H1 (cell line): ENCODE measurements around the gene KCNJ16. TPM values are rescaled to one million over a fixed set of nuclear protein-coding genes. Genes with fewer than 3 reads are reported as not detected.

ENCODE experiments used
- CTCF ChIA-PET: fragments of 300-600 bp; sonication (Branson Sonifier 250); formaldehyde crosslinking; loops from one replicate; lab custom pipeline; 2021; ENCODE audit not compliant: partially characterized antibody; lab: Charles Lee
- POLR2A ChIA-PET: fragments of 300-600 bp; sonication (Branson Sonifier 250); formaldehyde crosslinking; loops from one replicate; lab custom pipeline; 2021; ENCODE audit warnings: inconsistent platforms; ENCODE audit not compliant: partially characterized antibody; lab: Charles Lee
- DNase-seq, 2 experiments: peaks; one replicate each; pipeline versions ENCODE4 v3.0.0 to v3.0.0-alpha.2; 2010 to 2022; ENCODE audit warnings: low spot score in 2 of 2, low read depth in 1 of 2, mixed read lengths in 1 of 2
- FAIRE-seq: peaks from 2 replicates; lab custom pipeline; 2011; peaks lifted over from hg19 to GRCh38; lab: Jason Lieb, UNC
- H2AFZ ChIP-seq: 2 replicates; pipeline ENCODE4 v1.8.1; 2012; ENCODE audit warnings: low read length, inconsistent platforms
- H2AK5ac ChIP-seq: 2 replicates; pipeline ENCODE4 v1.6.1; 2013; ENCODE audit warnings: low read depth, low read length
- H2BK120ac ChIP-seq: replicated peaks from 2 replicates; pipeline ENCODE3; 2013; ENCODE audit warnings: low read depth, low read length, inconsistent platforms
- H2BK12ac ChIP-seq: 2 replicates; pipeline ENCODE4 v1.6.1; 2013; ENCODE audit warnings: low read depth, low read length
- H2BK15ac ChIP-seq: 2 replicates; pipeline ENCODE4 v1.6.1; 2013; ENCODE audit warnings: low read length
- H2BK20ac ChIP-seq: 2 replicates; pipeline ENCODE4 v1.6.1; 2013; ENCODE audit warnings: low read length
- H2BK5ac ChIP-seq: 2 replicates; pipeline ENCODE4 v1.6.1; 2013; ENCODE audit warnings: low read depth, low read length
- H3K14ac ChIP-seq: 2 replicates; pipeline ENCODE4 v1.6.1; 2013; ENCODE audit warnings: inconsistent platforms; ENCODE audit not compliant: insufficient read length
- H3K18ac ChIP-seq: 2 replicates; pipeline ENCODE4 v1.6.1; 2013; ENCODE audit warnings: low read length; ENCODE audit errors: extremely low read depth
- H3K23ac ChIP-seq: 2 replicates; pipeline ENCODE4 v1.6.1; 2013; ENCODE audit warnings: inconsistent platforms; ENCODE audit not compliant: insufficient read length
- H3K23me2 ChIP-seq: 2 replicates; pipeline ENCODE4 v1.6.1; 2013; ENCODE audit warnings: low read depth, low read length
- H3K27ac ChIP-seq: 2 replicates; pipeline ENCODE4 v1.6.1; 2011; ENCODE audit warnings: low read depth, low read length, inconsistent platforms
- H3K27me3 ChIP-seq, 4 experiments: replicated peaks in 1 of 4; 1 replicate in 1 of 4; 2 replicates in 3 of 4; pipeline versions ENCODE4 v1.6.1 to v1.8.1; 2011 to 2013; ENCODE audit warnings: low read length in 3 of 4, mild to moderate bottlenecking in 3 of 4, inconsistent platforms in 2 of 4, mixed read lengths in 2 of 4, moderate library complexity in 1 of 4; ENCODE audit not compliant: control insufficient read depth in 3 of 4, insufficient read depth in 3 of 4; ENCODE audit errors: extremely low read depth in 1 of 4
- H3K36me3 ChIP-seq, 4 experiments: 2 replicates each; pipeline versions ENCODE4 v1.6.1 to v1.8.1; 2011 to 2013; ENCODE audit warnings: mild to moderate bottlenecking in 4 of 4, low read length in 3 of 4, moderate library complexity in 2 of 4, control low read depth in 1 of 4, inconsistent platforms in 1 of 4; ENCODE audit not compliant: insufficient read depth in 4 of 4, control insufficient read depth in 2 of 4
- H3K4ac ChIP-seq: replicated peaks from 2 replicates; pipeline ENCODE3; 2013; ENCODE audit warnings: low read length, low read depth, mixed read lengths, inconsistent platforms; ENCODE audit not compliant: insufficient read length
- H3K4me1 ChIP-seq, 4 experiments: replicated peaks in 1 of 4; 1 replicate in 1 of 4; 2 replicates in 3 of 4; pipeline versions ENCODE4 v1.6.1 to v1.8.1; 2011 to 2013; ENCODE audit warnings: low read length in 3 of 4, inconsistent platforms in 2 of 4, mixed read lengths in 1 of 4; ENCODE audit not compliant: insufficient read depth in 4 of 4, control insufficient read depth in 3 of 4
- H3K4me2 ChIP-seq, 2 experiments: 2 replicates each; pipeline versions ENCODE4 v1.6.1 to v1.8.1; 2011 to 2013; ENCODE audit warnings: low read depth in 2 of 2, low read length in 2 of 2, control low read depth in 1 of 2, inconsistent platforms in 1 of 2, mild to moderate bottlenecking in 1 of 2; ENCODE audit not compliant: insufficient read depth in 1 of 2
- H3K4me3 ChIP-seq, 4 experiments: fragments of 200-600, 300-600 bp in 1 of 4; sonication (generic), shearing (Covaris generic), sonication (Bioruptor Twin) in 1 of 4; 2 replicates each; pipeline versions ENCODE4 v1.5.1 to v1.8.1; 2011 to 2016; ENCODE audit warnings: low read length in 4 of 4, low read depth in 3 of 4, control low read depth in 2 of 4, inconsistent platforms in 2 of 4, mild to moderate bottlenecking in 2 of 4, mixed read lengths in 1 of 4, moderate library complexity in 1 of 4; ENCODE audit not compliant: insufficient read depth in 2 of 4; ENCODE audit errors: extremely low read depth in 1 of 4
- H3K56ac ChIP-seq: replicated peaks from 2 replicates; pipeline ENCODE3; 2013; ENCODE audit warnings: low read depth, mild to moderate bottlenecking, mixed read lengths, low read length, inconsistent platforms; ENCODE audit not compliant: insufficient read length
- H3K79me1 ChIP-seq: 2 replicates; pipeline ENCODE4 v1.6.1; 2013; ENCODE audit warnings: low read depth, low read length, control low read depth
- H3K79me2 ChIP-seq, 2 experiments: 2 replicates each; pipeline versions ENCODE4 v1.6.1 to v1.8.1; 2012 to 2013; ENCODE audit warnings: low read length in 2 of 2, mild to moderate bottlenecking in 2 of 2, inconsistent platforms in 1 of 2; ENCODE audit not compliant: insufficient read depth in 2 of 2, control insufficient read depth in 1 of 2
- H3K9ac ChIP-seq, 4 experiments: replicated peaks in 1 of 4; 1 replicate in 1 of 4; 2 replicates in 3 of 4; pipeline versions ENCODE4 v1.6.1 to v1.8.1; 2011 to 2013; ENCODE audit warnings: low read depth in 3 of 4, low read length in 3 of 4, control low read depth in 2 of 4, mild to moderate bottlenecking in 2 of 4, moderate library complexity in 2 of 4, inconsistent platforms in 1 of 4; ENCODE audit errors: extremely low read depth in 1 of 4
- H3K9me3 ChIP-seq, 2 experiments: 2 replicates each; pipeline versions ENCODE4 v1.6.1 to v1.8.1; 2012 to 2013; ENCODE audit warnings: mild to moderate bottlenecking in 2 of 2, moderate library complexity in 2 of 2, control low read depth in 1 of 2, inconsistent platforms in 1 of 2, low read depth in 1 of 2, low read length in 1 of 2, mixed read lengths in 1 of 2; ENCODE audit not compliant: insufficient read depth in 2 of 2
- H4K20me1 ChIP-seq, 2 experiments: replicated peaks in 1 of 2; 2 replicates each; pipeline versions ENCODE3 to v1.8.1; 2011 to 2013; ENCODE audit warnings: inconsistent platforms in 2 of 2, low read length in 2 of 2, mild to moderate bottlenecking in 1 of 2; ENCODE audit not compliant: insufficient read depth in 2 of 2, control insufficient read depth in 1 of 2
- H4K5ac ChIP-seq: 2 replicates; pipeline ENCODE4 v1.6.1; 2013; ENCODE audit warnings: low read length, low read depth, mixed read lengths, inconsistent platforms; ENCODE audit not compliant: insufficient read length
- H4K8ac ChIP-seq: 2 replicates; pipeline ENCODE4 v1.8.0; 2013; ENCODE audit warnings: mild to moderate bottlenecking, moderate library complexity, low read length, inconsistent platforms; ENCODE audit not compliant: insufficient read depth; ENCODE audit errors: extremely low read depth
- H4K91ac ChIP-seq: replicated peaks from 2 replicates; pipeline ENCODE3; 2013; ENCODE audit warnings: low read length, mixed read lengths, inconsistent platforms; ENCODE audit not compliant: insufficient read length
- NANOG ChIP-seq: IDR thresholded peaks from 2 replicates; pipeline ENCODE4 v1.6.1; 2011; ENCODE audit warnings: low read length, low read depth, mild to moderate bottlenecking, inconsistent platforms; ENCODE audit not compliant: insufficient read depth, poor library complexity, severe bottlenecking
- SP2 ChIP-seq: IDR thresholded peaks from 2 replicates; pipeline ENCODE4 v1.6.1; 2012; ENCODE audit warnings: mild to moderate bottlenecking, low read length, inconsistent platforms
- WGBS, 2 experiments: shearing (Covaris generic) in 1 of 2; methylation state at CpG; one replicate each; pipeline versions ENCODE4 v1.1.6 to v1.1.7; 2013 to 2015; ENCODE audit warnings: low lambda C conversion rate in 2 of 2, mixed read lengths in 2 of 2, inconsistent platforms in 1 of 2, low coverage in 1 of 2, missing lambda C conversion rate in 1 of 2; ENCODE audit not compliant: insufficient replicate concordance in 2 of 2, insufficient coverage in 1 of 2, insufficient read length in 1 of 2; ENCODE audit errors: extremely low coverage in 1 of 2, missing lambda C conversion rate in 1 of 2; 5-methylcytosine and 5-hydroxymethylcytosine counted together
- polyA plus RNA-seq, 7 experiments: library from polyadenylated mRNA; depleted of rRNA in 3 of 7; stranded (reverse) in 5 of 7; unstranded in 2 of 7; fragments of >200 nt in 5 of 7; fragments of 200-250 nt in 2 of 7; gene quantifications; 1 replicate in 5 of 7; 2 replicates in 1 of 7; 4 replicates in 1 of 7; pipeline versions ENCODE4 v1.2.1 to v1.2.3, GENCODE V29; 2011 to 2013; ENCODE audit warnings: missing spikeins in 2 of 7, mixed read lengths in 2 of 7
- total RNA-seq: library from RNA; stranded (reverse); fragmentation: NEBNext Ultra II Directional; extraction: Animal tissue kit (Norgen Biotek cat#: 25700); gene quantifications from 2 replicates; pipeline ENCODE4 v1.2.1, GENCODE V29; 2021

The KCNJ16 gene
- total and polyA plus RNA-seq, 2 of the 8 experiments (the other 6 are each of a cell fraction or from before 2014, with no cell fraction given) = not detected

DNA sequence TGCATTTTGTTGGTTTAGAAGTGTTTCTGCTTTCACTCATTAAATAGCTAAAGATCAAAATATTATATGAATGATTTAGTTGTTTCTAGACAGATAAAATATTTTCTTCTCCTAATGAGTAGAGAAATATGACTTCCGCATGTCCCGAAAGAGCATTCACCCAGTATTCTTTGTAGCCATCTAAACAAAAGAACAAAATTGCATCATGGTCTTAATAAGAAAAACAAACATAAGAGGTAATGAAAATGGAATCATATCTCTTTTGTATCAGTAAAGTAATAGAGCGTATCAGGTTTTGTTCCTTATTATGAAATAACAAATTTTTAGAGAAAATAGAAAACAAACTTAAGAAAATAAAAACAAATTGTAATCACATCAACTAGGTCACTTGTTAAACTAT is 78.2 kb downstream of the KCNJ16 start:
- Histone ChIP-seq H2BK12ac (no peak overlapping the region), H2BK20ac (no peak overlapping the region), H2AFZ (no peak overlapping the region), H4K5ac (no peak overlapping the region), H4K91ac (no peak overlapping the region), H2BK5ac (no peak overlapping the region), H3K14ac (no peak overlapping the region), H4K8ac (no peak overlapping the region), H3K56ac (no peak overlapping the region), H3K79me1 (no peaks in the 10 kb centered on the region), H3K36me3 (no peaks in the 10 kb centered on the region), H3K23me2 (no peaks in the 10 kb centered on the region), H3K4ac (no peak overlapping the region), H2BK15ac (no peak overlapping the region), H3K9me3 (no peaks in the 10 kb centered on the region), H2BK120ac (no peak overlapping the region), H3K4me1 (no peaks in the 10 kb centered on the region), H3K4me2 (no peak overlapping the region), H3K9ac (no peak overlapping the region), H2AK5ac (no peak overlapping the region), H3K18ac (no peak overlapping the region), H3K23ac (no peak overlapping the region), H3K27me3 (no peaks in the 10 kb centered on the region), H3K79me2 (no peaks in the 10 kb centered on the region), H3K27ac (no peak overlapping the region), H3K4me3 (no peak overlapping the region), H4K20me1 (no peaks in the 10 kb centered on the region)
- 100% methylated on average over 3 of the region's 3 CpGs; no CpG with 5 or more reads in 1 of the 2 experiments for WGBS, 2 experiments
- ChIA-PET POLR2A (no interaction called here), CTCF (interaction anchor here (2.0 kb wide), 1 partner anchor 546 kb away, joined by 6 read pairs; no protein-coding TSS in a partner anchor)
- TF ChIP-seq NANOG (no peak), SP2 (no peak)
- no peak for FAIRE-seq
- DNase-seq = no peak
